Stimulated activated CD4-positive, alpha-beta T cell treated with anti-CD3 and anti-CD28 coated beads, Interleukin-2, amount 100 ng/mL, for 4 hours (primary cell): ENCODE data around the gene IL17RD.
"Not testable (repeated sequence)": the region's sequence is repeated elsewhere in the genome, so short reads cannot be mapped to it uniquely, and the experiment has no call there.

Experiments used
- DNase-seq: peaks from one replicate; pipeline ENCODE4 v3.0.0-alpha.2; 2020; ENCODE audit warnings: low read depth

The IL17RD gene

DNA sequence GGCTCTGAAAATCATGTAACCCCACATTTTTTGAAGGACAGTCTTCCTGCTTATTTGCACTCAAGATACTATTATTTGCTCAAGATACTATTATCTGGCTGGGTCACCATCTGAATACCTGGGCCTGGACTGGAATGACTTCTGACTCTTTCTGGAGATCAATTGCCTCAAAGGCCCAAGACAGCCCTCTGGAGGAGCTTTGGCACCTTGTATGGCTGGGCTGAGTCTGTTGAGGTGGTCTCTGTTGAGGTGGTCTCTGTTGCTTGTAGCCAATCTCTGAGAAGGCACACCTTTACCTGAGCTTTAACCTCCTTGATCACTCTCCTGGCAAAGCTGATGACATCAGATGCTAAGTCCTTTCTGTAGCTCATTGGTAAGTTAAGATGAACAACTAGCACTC is 71.7 kb downstream of the IL17RD start:
- no peak for DNase-seq

- no peak for DNase-seq
Observed at GRCh38 chr3:57091521-57092273, 73.5 kb downstream of the IL17RD start.

- DNase-seq, result no peak
Observed at GRCh38 chr3:57089043-57089442, 76.1 kb downstream of the IL17RD start.

DNA sequence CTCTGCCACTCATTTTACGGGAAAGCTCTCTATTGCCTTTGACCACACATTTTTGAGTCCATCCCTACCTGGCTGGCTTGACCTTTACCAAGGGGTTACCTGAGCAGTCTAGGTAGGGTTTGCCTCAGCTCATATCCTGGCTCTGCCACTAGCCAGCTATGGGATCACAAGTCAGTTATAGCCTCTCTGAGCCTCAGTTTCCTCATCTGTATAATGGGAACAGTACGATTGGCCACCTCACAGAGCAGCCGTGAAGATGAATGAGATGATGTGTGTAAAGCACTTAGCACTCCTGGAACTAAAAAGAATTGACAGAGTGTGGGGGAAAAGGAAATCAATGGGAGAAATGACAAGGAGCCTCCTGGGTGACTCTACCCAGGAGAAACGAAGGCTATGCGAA is 76.7 kb downstream of the IL17RD start:
- no peak for DNase-seq

DNA sequence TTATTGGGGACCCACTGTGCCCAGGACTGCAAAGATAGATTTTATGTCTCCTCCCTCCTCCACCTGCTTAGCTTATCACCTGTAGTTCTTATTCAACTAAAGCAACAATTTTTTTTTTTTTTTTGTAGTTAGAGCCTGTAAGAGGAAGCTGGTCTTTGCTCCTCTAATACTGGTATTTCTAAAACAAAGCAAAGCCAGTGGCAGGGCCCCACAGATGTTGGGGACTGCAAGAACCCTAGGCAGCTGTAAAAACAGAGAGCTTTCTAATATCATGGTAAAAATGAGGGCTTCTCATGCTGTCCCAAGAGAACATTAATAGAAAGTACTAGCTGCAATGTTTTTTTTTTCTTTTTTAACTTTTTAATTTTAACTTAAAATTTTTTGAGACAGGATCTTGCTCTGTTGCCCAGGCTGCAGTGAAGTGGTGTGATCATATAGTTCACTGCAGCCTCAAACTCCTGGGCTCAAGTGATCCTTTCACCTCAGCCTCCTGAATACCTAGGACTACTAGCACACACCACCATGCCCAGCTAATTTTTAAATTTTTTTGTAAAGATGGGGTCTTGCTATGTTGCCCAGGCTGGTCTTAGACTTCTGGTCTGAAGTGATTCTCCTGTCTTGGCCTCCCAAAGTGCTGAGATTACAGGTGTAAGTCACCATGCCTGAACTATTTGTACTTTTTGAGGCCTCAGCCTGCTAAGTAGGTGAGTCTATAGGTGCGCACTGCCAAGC is 77.6 kb downstream of the IL17RD start:
- DNase-seq, result no peak

DNA sequence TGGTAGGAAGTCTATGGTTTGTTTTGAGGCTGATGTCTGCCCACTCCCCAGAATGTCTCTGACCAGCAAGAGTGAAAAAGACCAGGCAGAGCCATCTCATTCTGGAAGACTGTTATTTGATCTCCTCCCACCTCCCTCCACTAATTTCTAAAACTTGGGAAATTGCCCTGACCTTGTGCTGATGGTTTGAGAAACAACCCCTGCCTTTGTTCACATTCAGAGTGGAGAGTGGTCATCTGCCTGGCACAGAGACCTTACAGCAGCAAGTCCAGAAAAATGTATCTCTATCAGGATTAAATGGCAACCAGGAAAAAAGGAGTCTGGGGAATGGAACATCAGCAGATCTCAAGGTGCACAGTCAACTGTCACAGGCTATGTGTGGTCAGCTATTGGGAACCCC is 79.0 kb downstream of the IL17RD start:
- no peak for DNase-seq

DNA sequence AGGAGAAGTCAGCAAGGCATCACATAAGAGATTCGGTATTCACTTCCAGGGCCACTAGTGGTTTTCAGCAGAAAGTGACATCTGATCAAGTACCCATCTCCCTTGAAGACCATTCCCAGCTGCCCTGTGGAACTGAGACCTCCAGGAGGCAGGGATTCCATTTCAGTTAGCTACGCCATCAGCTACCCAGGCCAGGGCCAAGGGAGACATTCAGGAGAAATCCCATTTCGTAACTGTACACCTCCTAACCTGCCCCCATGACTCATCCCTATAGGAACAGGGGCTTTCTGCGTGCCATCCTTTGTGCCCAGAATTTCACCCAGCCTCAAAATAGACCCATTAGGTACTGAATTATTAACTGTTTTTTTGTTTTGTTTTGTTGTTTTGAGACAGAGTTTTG is 79.9 kb downstream of the IL17RD start:
- no peak for DNase-seq

GRCh38 chr3:57083266-57083995 is 81.7 kb downstream of the IL17RD start:
- not testable (repeated sequence) for DNase-seq

- DNase-seq, result no peak
Observed at GRCh38 chr3:57082481-57082880, 82.7 kb downstream of the IL17RD start.

DNA sequence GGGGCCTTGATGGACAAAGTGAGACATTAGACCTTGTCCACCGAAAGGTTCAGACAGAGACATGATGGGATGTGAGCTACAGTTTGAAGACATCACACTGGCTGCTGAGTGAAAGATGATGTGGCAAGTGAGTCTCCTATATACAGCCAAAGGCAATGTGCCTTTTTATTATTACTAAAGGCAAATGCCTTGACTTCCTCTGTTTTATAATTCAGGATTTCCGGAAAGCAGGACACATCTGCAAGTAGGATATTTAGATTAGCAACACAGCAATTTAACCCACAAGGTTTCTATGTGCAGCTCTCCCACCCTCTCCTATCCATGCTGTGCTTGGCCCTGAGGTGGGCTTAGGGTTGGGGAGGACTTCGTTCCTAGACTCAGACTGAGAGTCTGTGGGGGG is 84.0 kb downstream of the IL17RD start:
- no peak for DNase-seq

- DNase-seq, result no peak
Observed at GRCh38 chr3:57080171-57080570, 85.0 kb downstream of the IL17RD start.

DNA sequence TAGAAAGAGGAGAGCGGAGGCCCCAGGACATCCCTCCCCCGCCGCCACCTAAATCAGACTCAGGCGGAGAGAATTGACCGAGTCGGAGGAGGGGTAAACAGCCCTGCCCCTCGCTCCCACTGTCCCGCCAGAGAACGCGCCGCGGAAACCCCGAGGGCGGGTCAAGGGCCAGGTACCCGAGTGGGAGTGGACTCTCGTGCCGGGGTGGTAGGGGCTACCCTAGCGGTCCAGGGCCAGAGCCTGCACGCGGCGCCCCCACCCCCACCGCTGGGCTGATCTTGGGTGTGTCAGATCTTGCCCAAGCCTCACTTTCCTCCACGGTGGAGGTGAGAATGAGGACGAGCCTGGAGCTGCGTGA is 85.7 kb downstream of the IL17RD start:
- DNase-seq, result no peak

DNA sequence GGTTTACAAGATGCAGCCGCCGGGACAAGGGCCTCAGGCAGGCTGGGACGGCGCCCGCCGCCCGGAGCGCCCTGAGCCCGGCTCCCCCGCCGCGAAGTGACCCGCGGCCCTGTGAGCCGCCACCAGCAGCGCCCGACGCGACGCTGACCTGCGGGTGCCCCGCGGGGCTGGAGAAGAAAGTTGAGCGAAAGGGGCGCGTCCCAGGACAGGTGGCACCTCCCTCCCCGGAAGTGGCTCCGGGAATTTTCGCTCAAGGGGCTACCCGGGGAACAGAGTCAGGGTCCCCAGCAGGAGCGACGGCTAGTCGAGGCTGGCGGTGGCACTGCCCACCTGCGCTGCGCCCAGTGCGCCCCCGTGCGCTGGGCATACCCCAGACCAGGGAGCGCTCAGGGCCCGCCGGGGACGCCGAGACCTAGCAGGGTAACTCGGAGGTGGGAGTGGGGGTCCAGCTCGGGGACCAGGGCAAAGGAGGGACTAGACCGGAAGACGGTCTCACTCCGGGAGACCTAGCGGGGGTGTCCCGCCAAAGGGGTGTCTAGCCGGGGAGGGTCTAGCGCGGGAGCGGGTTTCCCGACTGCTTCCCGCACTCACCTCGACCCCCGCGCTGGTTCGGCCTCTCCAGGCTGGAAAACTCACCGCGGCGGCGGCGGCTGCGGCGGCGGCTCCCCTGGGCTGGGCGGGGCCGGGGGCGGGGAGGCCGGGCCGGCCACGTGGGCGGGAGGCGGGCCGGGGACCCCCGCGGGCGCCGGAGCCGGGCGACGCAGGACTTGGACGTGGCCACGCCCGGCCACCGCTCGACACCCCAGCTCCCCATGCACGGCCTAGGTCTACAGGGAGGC is 86.3 kb downstream of the IL17RD start:
- no peak for DNase-seq

GRCh38 chr3:57078344-57078634 is 86.9 kb downstream of the IL17RD start:
- no peak for DNase-seq

DNA sequence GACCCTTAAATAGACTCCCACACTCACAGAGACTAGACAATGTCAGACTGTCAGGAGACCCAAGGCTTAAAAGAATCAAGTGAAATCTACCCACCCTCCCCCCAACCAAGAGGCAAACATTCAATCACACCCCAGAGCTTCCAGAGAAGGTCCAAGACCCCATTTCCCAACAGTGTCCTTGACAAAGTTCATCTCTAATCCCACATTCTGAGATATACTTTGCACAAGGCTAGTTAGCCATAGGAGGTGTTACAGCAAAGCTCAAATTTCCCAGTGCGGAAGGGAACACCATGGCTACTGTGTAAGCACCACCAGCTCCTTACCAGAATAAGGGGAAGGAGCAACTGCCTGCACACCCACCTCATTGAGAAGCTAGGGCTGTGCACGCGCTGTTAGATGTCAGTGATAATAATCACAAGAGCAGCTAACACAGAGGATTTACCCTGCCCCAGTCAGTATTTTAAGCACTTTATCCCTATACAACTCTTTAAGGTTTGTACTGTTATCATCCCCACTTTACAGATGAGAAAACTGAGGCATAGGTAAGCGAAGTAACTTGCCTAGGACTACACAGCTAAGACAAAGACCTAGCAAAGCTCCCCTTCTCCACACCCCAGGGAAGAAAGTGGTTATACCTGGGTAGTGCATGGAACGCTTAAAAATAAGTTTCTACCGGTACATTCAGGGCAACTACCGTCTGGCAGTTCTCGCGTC is 87.4 kb downstream of the IL17RD start:
- no peak for DNase-seq

- no peak for DNase-seq
Observed at GRCh38 chr3:57076422-57076951, 88.7 kb downstream of the IL17RD start.

DNA sequence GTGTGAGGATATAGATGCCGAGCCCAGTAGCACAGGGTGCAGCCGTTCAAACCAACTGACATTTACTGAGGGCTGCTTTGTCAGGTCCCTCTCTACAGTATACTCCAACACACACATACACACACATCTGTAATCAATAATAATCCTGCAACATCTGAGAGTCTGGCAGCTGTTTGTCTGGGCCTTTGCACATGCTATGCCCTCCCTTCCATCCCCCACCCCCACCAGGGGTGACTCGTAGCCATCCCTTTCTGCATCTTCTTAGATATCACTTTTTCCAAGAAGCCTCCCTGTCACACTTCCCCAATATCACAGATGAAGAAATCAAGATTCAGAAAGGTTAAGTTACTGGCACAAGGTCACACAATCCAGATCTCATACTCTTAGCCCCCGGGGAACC is 91.0 kb downstream of the IL17RD start:
- DNase-seq, result no peak

DNA sequence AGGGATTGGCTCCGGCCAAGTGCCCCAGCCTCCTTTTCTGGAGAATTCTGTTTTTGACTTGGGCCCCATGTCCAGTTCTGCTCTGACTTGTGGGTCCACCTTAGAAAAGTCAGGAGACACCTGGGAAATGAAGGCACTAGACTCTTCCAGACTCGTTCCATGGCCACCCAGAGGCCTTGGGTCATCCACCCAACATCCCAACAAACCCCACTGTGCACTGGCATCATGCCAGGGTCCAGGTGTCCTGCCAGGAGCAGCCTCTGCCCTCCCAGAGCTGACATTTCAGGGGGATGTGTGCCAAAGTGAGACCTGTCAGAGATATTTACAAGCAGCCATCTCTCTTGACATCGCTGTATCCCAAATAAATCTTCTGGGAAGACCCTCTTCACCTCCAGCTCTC is 91.5 kb downstream of the IL17RD start:
- DNase-seq, result no peak

- no peak for DNase-seq
Observed at GRCh38 chr3:57069503-57069902, 95.7 kb downstream of the IL17RD start.

GRCh38 chr3:57068437-57069089 is 96.6 kb downstream of the IL17RD start:
- DNase-seq, result no peak

DNA sequence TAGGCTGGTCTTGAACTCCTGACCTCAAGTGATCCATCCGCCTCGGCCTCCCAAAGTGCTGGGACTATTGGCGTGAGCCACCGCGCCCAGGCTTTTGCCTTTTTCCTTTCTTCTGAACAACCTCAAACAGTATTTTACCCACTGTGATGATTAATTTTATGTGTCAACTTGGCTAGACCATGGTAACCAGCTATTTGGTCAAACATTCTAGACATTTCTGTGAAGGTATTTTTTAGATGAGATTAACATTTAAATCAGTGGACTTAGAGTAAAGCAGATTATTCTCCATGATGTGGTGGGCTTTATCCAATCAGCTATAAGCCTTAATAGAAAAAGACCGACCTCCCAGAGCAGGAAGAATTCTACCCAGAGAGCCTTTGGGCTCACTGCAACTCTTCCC is 98.7 kb downstream of the IL17RD start:
- no peak for DNase-seq
